Neural cell (in vitro differentiated cells): Measurements from ENCODE around the gene MYEOV.

Source experiments
- EZH2 ChIP-seq: fragments of 200-600, 300-800 bp; shearing (Covaris generic), sonication (generic); IDR thresholded peaks from 2 replicates; pipeline ENCODE4 v1.6.1; 2014; ENCODE audit warnings: antibody characterized with exemption, low read length, borderline replicate concordance, mild to moderate bottlenecking; ENCODE audit not compliant: insufficient read depth, poor library complexity, severe bottlenecking
- TAF1 ChIP-seq: IDR thresholded peaks from 2 replicates; pipeline ENCODE4 v1.6.1; 2012; ENCODE audit warnings: low read depth

DNA sequence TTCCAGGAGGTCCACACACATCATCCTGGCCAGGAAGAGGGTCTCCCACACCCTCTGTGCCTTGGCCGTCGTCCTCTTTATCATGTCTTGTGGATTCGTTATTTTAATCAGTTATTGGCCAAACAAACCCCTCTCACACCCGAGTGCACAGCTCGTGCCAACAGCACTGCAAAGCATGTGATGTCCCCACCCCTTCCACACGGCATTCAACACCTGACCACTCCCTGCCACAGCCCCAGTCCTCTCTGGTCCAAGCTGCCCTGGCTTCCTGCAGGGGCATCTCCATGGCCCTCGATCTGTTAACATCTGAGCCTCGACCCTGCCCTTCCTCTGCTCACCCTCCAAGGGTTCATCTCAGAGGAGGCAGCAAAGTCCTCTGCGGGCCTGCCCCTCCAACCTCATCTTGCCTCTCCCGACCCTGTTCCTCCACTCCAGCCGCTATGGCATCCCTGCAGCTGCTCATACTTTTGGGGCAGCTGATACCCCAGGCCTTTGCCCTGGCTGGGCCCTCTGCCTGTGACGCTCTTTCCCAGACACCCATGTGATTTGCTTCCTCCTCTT is 14.0 kb downstream of the MYEOV start:
- TF ChIP-seq EZH2 (no peak), TAF1 (no peak)
